HepG2 (cell line): ENCODE measurements around the gene C1orf21. TPM values are rescaled to one million over a fixed set of nuclear protein-coding genes. Genes with fewer than 3 reads are reported as not detected.

ENCODE experiments used
- ATAC-seq: fragments of 200-7000 bp; cut with Tn5 transposase; 3 replicates; pipeline ENCODE4 v1.9.1; 2020; ENCODE audit warnings: mild to moderate bottlenecking, moderate library complexity
- BruUV-seq: library from RNA; stranded (reverse); fragments of 400-500 nt; replicated peaks from 2 replicates; lab custom pipeline; 2021; lab: Mats Ljungman, UMichigan
- CTCF ChIA-PET: fragments of 300-600 bp; formaldehyde crosslinking; extraction: SDS; loops from one replicate; lab custom pipeline; 2021; ENCODE audit warnings: low total read pairs, inconsistent platforms, low intra/inter-chr PET ratio; lab: Yijun Ruan, JAX
- POLR2A ChIA-PET: fragments of 350-600 bp; sonication (Branson Sonifier 250); formaldehyde crosslinking; loops from one replicate; lab custom pipeline; 2020; ENCODE audit warnings: antibody characterized with exemption, inconsistent platforms; lab: Yijun Ruan, JAX
- DNase-seq: peaks from one replicate; pipeline ENCODE4 v3.0.0-alpha.2; 2015; ENCODE audit warnings: low spot score
- FAIRE-seq: peaks from 3 replicates; lab custom pipeline; 2011; peaks lifted over from hg19 to GRCh38; lab: Jason Lieb, UNC
- H2AFZ ChIP-seq: one replicate; pipeline ENCODE4 v1.6.1; 2011; ENCODE audit warnings: low read length, inconsistent platforms
- H3K27ac ChIP-seq: fragments of 300-600 bp; 3 replicates; pipeline ENCODE4 v1.8.0; 2011; ENCODE audit warnings: mixed run types, mild to moderate bottlenecking, mixed read lengths, low read length, inconsistent platforms; ENCODE audit not compliant: insufficient read depth; ENCODE audit errors: extremely low read length
- H3K27me3 ChIP-seq, 2 experiments: fragments of 200-600 bp in 1 of 2; 2 replicates in 1 of 2; 3 replicates in 1 of 2; pipeline versions ENCODE4 v1.6.0 to v1.8.0; 2011; ENCODE audit warnings: low read length in 2 of 2, mild to moderate bottlenecking in 2 of 2, moderate library complexity in 2 of 2, inconsistent platforms in 1 of 2; ENCODE audit not compliant: insufficient read depth in 2 of 2, control insufficient read depth in 1 of 2
- H3K36me3 ChIP-seq, 2 experiments: fragments of 200-600 bp in 1 of 2; replicated peaks in 1 of 2; 2 replicates in 1 of 2; 3 replicates in 1 of 2; pipeline versions ENCODE4 v1.5.1 to v1.8.0; 2011; ENCODE audit warnings: low read length in 2 of 2, inconsistent platforms in 1 of 2; ENCODE audit not compliant: insufficient read depth in 2 of 2, control insufficient read depth in 1 of 2
- H3K4me1 ChIP-seq: 2 replicates; pipeline ENCODE4 v1.5.1; 2012; ENCODE audit warnings: low read length, inconsistent platforms; ENCODE audit not compliant: insufficient read depth
- H3K4me2 ChIP-seq: 2 replicates; pipeline ENCODE4 v1.6.0; 2011; ENCODE audit warnings: low read depth, low read length, inconsistent platforms
- H3K4me3 ChIP-seq, 3 experiments: fragments of 200-600 bp in 1 of 3; sonication (generic), shearing (Covaris generic) in 1 of 3; replicated peaks in 1 of 3; 2 replicates each; pipeline ENCODE4 v1.5.1; 2011 to 2016; ENCODE audit warnings: low read length in 3 of 3, inconsistent platforms in 2 of 3, low read depth in 2 of 3, mild to moderate bottlenecking in 2 of 3, control low read depth in 1 of 3, mixed read lengths in 1 of 3; ENCODE audit not compliant: insufficient read depth in 1 of 3
- H3K79me2 ChIP-seq: one replicate; pipeline ENCODE4 v1.6.1; 2011; ENCODE audit warnings: low read length, inconsistent platforms; ENCODE audit not compliant: insufficient read depth
- H3K9ac ChIP-seq: 2 replicates; pipeline ENCODE4 v1.6.0; 2011; ENCODE audit warnings: mild to moderate bottlenecking, low read depth, low read length, inconsistent platforms; ENCODE audit not compliant: insufficient read depth
- H3K9me3 ChIP-seq: 2 replicates; pipeline ENCODE4 v1.5.1; 2012; ENCODE audit warnings: mild to moderate bottlenecking, low read length
- H4K20me1 ChIP-seq: 2 replicates; pipeline ENCODE4 v1.6.0; 2011; ENCODE audit warnings: inconsistent platforms, mild to moderate bottlenecking, low read length, moderate library complexity; ENCODE audit not compliant: insufficient read depth
- AGO1 ChIP-seq: fragments of 200-400 bp; formaldehyde crosslinking; IDR thresholded peaks from 2 replicates; pipeline ENCODE4 v1.6.1; 2017; ENCODE audit warnings: mild to moderate bottlenecking, low read depth, low read length, moderate library complexity; ENCODE audit not compliant: poor library complexity, severe bottlenecking
- ETV5 ChIP-seq: IDR thresholded peaks from 2 replicates; pipeline ENCODE4 v1.6.1; 2018; ENCODE audit warnings: missing biosample characterization, missing genetic modification reagents, inconsistent platforms, borderline replicate concordance
- JUNB ChIP-seq: sonication (generic); formaldehyde crosslinking; IDR thresholded peaks from 2 replicates; pipeline ENCODE4 v1.8.0; 2022; ENCODE audit warnings: missing genetic modification reagents, mild to moderate bottlenecking, borderline replicate concordance
- MXI1 ChIP-seq: IDR thresholded peaks from 3 replicates; pipeline ENCODE4 v1.6.1; 2012; ENCODE audit warnings: low read depth, low read length, inconsistent platforms, borderline replicate concordance
- MZF1 ChIP-seq: sonication (generic); formaldehyde crosslinking; IDR thresholded peaks from 2 replicates; pipeline ENCODE4 v1.8.1; 2023; ENCODE audit warnings: mild to moderate bottlenecking, missing genetic modification reagents, borderline replicate concordance
- NFIC ChIP-seq: IDR thresholded peaks from 2 replicates; pipeline ENCODE4 v1.6.1; 2012; ENCODE audit warnings: mild to moderate bottlenecking, low read length, inconsistent platforms
- WIZ ChIP-seq: sonication (generic); formaldehyde crosslinking; IDR thresholded peaks from 2 replicates; pipeline ENCODE4 v1.5.1; 2020; ENCODE audit warnings: mild to moderate bottlenecking, missing genetic modification reagents
- XBP1 ChIP-seq: sonication (generic); formaldehyde crosslinking; IDR thresholded peaks from 2 replicates; pipeline ENCODE4 v1.5.0; 2020; ENCODE audit warnings: missing genetic modification reagents
- ZBTB4 ChIP-seq: sonication (generic); formaldehyde crosslinking; IDR thresholded peaks from 2 replicates; pipeline ENCODE4 v1.4.0; 2020; ENCODE audit warnings: missing genetic modification reagents, mild to moderate bottlenecking, borderline replicate concordance
- ZFAT ChIP-seq: sonication (generic); formaldehyde crosslinking; conservative IDR thresholded peaks from 2 replicates; pipeline ENCODE4 v1.8.1; 2023; ENCODE audit warnings: missing genetic modification reagents, inconsistent platforms
- ZFP36 ChIP-seq: fragments of 150-350 bp; IDR thresholded peaks from 2 replicates; pipeline ENCODE4 v1.6.1; 2018; ENCODE audit warnings: borderline replicate concordance, low read length, low read depth; ENCODE audit not compliant: partially characterized antibody
- ZMYM2 ChIP-seq: sonication (generic); formaldehyde crosslinking; IDR thresholded peaks from 2 replicates; pipeline ENCODE4 v1.8.0; 2022; ENCODE audit warnings: mild to moderate bottlenecking, missing genetic modification reagents
- ZMYM4 ChIP-seq: sonication (generic); formaldehyde crosslinking; IDR thresholded peaks from 2 replicates; pipeline ENCODE4 v1.8.1; 2023; ENCODE audit warnings: mild to moderate bottlenecking, missing genetic modification reagents
- ZNF124 ChIP-seq: sonication (generic); formaldehyde crosslinking; IDR thresholded peaks from 2 replicates; pipeline ENCODE4 v1.4.0; 2020; ENCODE audit warnings: missing genetic modification reagents
- ZNF564 ChIP-seq: sonication (generic); formaldehyde crosslinking; IDR thresholded peaks from 2 replicates; pipeline ENCODE4 v1.8.1; 2023; ENCODE audit warnings: mild to moderate bottlenecking, missing genetic modification reagents
- ZNF572 ChIP-seq: sonication (generic); formaldehyde crosslinking; IDR thresholded peaks from 2 replicates; pipeline ENCODE4 v1.5.1; 2020; ENCODE audit warnings: mild to moderate bottlenecking, missing genetic modification reagents
- ZNF589 ChIP-seq: sonication (generic); formaldehyde crosslinking; conservative IDR thresholded peaks from 2 replicates; pipeline ENCODE4 v1.8.0; 2022; ENCODE audit warnings: mild to moderate bottlenecking, moderate library complexity, missing genetic modification reagents
- ZNF780A ChIP-seq: sonication (generic); formaldehyde crosslinking; IDR thresholded peaks from 2 replicates; pipeline ENCODE4 v1.8.0; 2022; ENCODE audit warnings: mild to moderate bottlenecking, missing genetic modification reagents, moderate library complexity
- WGBS: methylation state at CpG from one replicate; pipeline ENCODE4 v1.1.6; 2017; ENCODE audit warnings: low lambda C conversion rate; 5-methylcytosine and 5-hydroxymethylcytosine counted together
- in situ Hi-C: cut with HindIII; loops from 2 replicates; pipeline ENCODE4 v1.10.0; 2017; ENCODE audit warnings: low pct_unique_long_range_greater_than_20kb; ENCODE audit not compliant: extremely low pct_ligation_motif_present
- intact Hi-C: fragments of 100-400 bp; cut with micrococcal nuclease; formaldehyde crosslinking; loops from one replicate; pipeline ENCODE4 v1.10.0; 2022; ENCODE audit not compliant: unreplicated experiment
- polyA plus RNA-seq, 8 experiments: library from polyadenylated mRNA; depleted of rRNA in 3 of 8; stranded (reverse) in 7 of 8; unstranded in 1 of 8; fragments of >200 nt; fragmentation: Illumina TruSeq in 4 of 8; extraction: Trizol in 4 of 8; gene quantifications; 2 replicates each; pipeline versions ENCODE4 v1.2.1 to v1.2.3, GENCODE V29; 2011 to 2016; ENCODE audit warnings: low read depth in 4 of 8, missing spikeins in 1 of 8, mixed read lengths in 1 of 8; ENCODE audit not compliant: insufficient read depth in 1 of 8
- total RNA-seq, 5 experiments: library from RNA; depleted of rRNA; stranded (reverse); fragments of >200 nt; fragmentation: Illumina TruSeq; extraction: Trizol; gene quantifications; 2 replicates each; pipeline ENCODE4 v1.2.3, GENCODE V29; 2016; ENCODE audit warnings: low read depth in 1 of 5
- TF ChIP-seq, protein P1 (sequence below): sonication (generic); formaldehyde crosslinking; IDR thresholded peaks from 2 replicates; pipeline ENCODE4 v1.9.0; 2021; ENCODE audit warnings: missing genetic modification reagents, borderline replicate concordance
- TF ChIP-seq, protein P2 (sequence below): sonication (generic); formaldehyde crosslinking; IDR thresholded peaks from 2 replicates; pipeline ENCODE4 v1.4.0; 2020; ENCODE audit warnings: missing genetic modification reagents, mild to moderate bottlenecking, borderline replicate concordance

The C1orf21 gene
- total and polyA plus RNA-seq, 2 of the 13 experiments (the other 11 are each of a cell fraction or from before 2014, with no cell fraction given), result not detected

DNA sequence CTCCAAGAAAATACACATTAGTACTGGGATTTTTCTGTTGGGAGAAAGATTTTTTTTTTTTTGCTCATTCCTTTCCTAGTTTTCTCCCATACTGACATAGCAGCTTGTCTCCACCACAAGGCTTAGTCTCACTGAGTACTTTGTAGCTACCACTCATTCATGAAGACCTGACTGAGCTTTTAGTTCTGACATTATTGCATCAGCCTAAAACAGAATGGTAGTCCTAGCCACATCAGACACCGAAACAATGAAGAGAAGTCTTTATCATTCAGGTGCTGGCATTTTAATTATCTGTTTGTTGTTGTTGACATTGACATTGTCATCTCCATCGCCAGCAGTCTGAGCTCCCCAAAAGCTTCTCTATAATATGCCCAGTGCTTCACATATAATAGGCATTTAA lies 21.1 kb upstream of the C1orf21 start:
- H3K4me2 ChIP-seq, result no peak overlapping the region
- H3K9ac ChIP-seq, result no peak overlapping the region
- CTCF ChIA-PET, result no interaction called here
- FAIRE-seq (no peak), DNase-seq (no peak), ATAC-seq (no peak)
- no peaks in the 10 kb centered on the region for H3K36me3 ChIP-seq
- intact Hi-C loops (no loop called here), in situ Hi-C loops (no loop called here)
- no peaks in the 10 kb centered on the region for H3K9me3 ChIP-seq
- TF ChIP-seq ZNF780A, result no peak
- TF ChIP-seq, protein P1, sequence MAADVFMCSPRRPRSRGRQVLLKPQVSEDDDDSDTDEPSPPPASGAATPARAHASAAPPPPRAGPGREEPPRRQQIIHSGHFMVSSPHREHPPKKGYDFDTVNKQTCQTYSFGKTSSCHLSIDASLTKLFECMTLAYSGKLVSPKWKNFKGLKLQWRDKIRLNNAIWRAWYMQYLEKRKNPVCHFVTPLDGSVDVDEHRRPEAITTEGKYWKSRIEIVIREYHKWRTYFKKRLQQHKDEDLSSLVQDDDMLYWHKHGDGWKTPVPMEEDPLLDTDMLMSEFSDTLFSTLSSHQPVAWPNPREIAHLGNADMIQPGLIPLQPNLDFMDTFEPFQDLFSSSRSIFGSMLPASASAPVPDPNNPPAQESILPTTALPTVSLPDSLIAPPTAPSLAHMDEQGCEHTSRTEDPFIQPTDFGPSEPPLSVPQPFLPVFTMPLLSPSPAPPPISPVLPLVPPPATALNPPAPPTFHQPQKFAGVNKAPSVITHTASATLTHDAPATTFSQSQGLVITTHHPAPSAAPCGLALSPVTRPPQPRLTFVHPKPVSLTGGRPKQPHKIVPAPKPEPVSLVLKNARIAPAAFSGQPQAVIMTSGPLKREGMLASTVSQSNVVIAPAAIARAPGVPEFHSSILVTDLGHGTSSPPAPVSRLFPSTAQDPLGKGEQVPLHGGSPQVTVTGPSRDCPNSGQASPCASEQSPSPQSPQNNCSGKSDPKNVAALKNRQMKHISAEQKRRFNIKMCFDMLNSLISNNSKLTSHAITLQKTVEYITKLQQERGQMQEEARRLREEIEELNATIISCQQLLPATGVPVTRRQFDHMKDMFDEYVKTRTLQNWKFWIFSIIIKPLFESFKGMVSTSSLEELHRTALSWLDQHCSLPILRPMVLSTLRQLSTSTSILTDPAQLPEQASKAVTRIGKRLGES, result no peak
- no peak for TF ChIP-seq MXI1
- TF ChIP-seq ZMYM4 (CRISPR knock-in tag), result no peak
- no peak for TF ChIP-seq ZNF564 (CRISPR knock-in tag)
- no peak for TF ChIP-seq ZMYM2 (CRISPR knock-in tag)
- no peak for TF ChIP-seq XBP1 (CRISPR knock-in tag)
- TF ChIP-seq ZNF572, result no peak
- TF ChIP-seq ZNF124 (CRISPR knock-in tag), result no peak
- no peak for TF ChIP-seq ZFAT (CRISPR knock-in tag)
- TF ChIP-seq, protein P2, sequence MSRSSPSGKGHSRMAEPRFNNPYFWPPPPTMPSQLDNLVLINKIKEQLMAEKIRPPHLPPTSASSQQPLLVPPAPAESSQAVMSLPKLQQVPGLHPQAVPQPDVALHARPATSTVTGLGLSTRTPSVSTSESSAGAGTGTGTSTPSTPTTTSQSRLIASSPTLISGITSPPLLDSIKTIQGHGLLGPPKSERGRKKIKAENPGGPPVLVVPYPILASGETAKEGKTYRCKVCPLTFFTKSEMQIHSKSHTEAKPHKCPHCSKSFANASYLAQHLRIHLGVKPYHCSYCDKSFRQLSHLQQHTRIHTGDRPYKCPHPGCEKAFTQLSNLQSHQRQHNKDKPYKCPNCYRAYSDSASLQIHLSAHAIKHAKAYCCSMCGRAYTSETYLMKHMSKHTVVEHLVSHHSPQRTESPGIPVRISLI, result no peak
- no peak for TF ChIP-seq JUNB
- no peak for TF ChIP-seq ETV5
- no peak for TF ChIP-seq ZBTB4
- no peak for TF ChIP-seq NFIC
- TF ChIP-seq MZF1, result no peak
- no peak for TF ChIP-seq AGO1
- no peak for TF ChIP-seq WIZ (CRISPR knock-in tag)
- no peak for TF ChIP-seq ZNF589
- no peak for TF ChIP-seq ZFP36
- H3K27ac ChIP-seq, result no peak overlapping the region
- no peaks in the 10 kb centered on the region for H3K4me1 ChIP-seq
- no peaks in the 10 kb centered on the region for H3K79me2 ChIP-seq
- H3K4me3 ChIP-seq, result no peak overlapping the region
- POLR2A ChIA-PET, result no interaction called here
- H4K20me1 ChIP-seq, result no peaks in the 10 kb centered on the region
- WGBS, result 23% methylated on average over 2 of the region's 2 CpGs
- BruUV-seq, result no TSS peak
- no peak overlapping the region for H2AFZ ChIP-seq
- peaks cover 0 to 10% of the 10 kb centered on the region in 2 experiments; a peak in 2 of 5 replicates for H3K27me3 ChIP-seq
